ENCODE data around the gene ANO9.

DNA sequence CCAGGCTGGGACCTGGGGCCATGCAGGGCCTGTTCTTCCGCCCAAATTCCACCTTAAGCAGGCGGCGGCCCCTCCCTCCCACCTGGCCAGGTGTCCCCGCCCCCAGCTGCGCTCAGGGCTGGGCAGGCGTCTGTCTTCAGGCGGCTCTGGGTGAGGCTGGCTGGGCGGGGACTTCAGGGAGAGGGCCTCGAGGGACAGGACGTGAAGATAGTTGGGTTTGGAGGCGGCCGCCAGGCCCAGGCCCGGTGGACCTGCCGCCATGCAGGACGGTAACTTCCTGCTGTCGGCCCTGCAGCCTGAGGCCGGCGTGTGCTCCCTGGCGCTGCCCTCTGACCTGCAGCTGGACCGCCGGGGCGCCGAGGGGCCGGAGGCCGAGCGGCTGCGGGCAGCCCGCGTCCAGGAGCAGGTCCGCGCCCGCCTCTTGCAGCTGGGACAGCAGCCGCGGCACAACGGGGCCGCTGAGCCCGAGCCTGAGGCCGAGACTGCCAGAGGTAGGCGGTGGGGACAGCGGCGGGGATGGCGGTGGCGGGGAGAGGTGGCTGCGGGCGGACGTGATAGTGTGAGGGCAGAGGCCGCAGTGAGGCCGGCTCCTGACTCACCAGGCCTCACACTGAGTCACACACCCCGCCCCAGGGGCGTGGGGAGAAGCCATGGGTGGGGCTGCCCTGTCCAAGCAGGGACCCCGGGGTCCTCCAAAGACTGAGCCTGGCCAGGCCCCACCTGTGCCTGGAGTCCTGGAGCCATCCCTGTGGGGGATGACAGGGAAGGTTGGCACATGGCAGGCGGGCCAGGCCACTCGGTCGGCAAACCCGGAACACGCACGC, 47.6 kb downstream of the ANO9 start, which contains the start of gene PKP3:
- TF ChIP-seq, protein P1, sequence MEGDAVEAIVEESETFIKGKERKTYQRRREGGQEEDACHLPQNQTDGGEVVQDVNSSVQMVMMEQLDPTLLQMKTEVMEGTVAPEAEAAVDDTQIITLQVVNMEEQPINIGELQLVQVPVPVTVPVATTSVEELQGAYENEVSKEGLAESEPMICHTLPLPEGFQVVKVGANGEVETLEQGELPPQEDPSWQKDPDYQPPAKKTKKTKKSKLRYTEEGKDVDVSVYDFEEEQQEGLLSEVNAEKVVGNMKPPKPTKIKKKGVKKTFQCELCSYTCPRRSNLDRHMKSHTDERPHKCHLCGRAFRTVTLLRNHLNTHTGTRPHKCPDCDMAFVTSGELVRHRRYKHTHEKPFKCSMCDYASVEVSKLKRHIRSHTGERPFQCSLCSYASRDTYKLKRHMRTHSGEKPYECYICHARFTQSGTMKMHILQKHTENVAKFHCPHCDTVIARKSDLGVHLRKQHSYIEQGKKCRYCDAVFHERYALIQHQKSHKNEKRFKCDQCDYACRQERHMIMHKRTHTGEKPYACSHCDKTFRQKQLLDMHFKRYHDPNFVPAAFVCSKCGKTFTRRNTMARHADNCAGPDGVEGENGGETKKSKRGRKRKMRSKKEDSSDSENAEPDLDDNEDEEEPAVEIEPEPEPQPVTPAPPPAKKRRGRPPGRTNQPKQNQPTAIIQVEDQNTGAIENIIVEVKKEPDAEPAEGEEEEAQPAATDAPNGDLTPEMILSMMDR (conservative IDR thresholded peaks at IDR 0.05): no peak
- peak; percentile 99 for TF ChIP-seq ZFX (IDR thresholded peaks at IDR 0.05)
